Pulmonary artery endothelial cell (primary cell): ENCODE results near the gene DEPP1. TPM values are rescaled to one million over a fixed set of nuclear protein-coding genes. Genes with fewer than 3 reads are reported as not detected.

ENCODE experiments used
- DNase-seq: peaks from one replicate; pipeline ENCODE4 v3.0.0-alpha.2; 2011; ENCODE audit warnings: low read depth, low spot score
- total RNA-seq: library from RNA; depleted of rRNA; stranded (reverse); fragments of >200 nt; gene quantifications from 2 replicates; pipeline ENCODE4 v1.2.3, GENCODE V29; 2014

Gene DEPP1
- total RNA-seq, 1 donor from 2014 or later, result 395 TPM

GRCh38 chr10:44955413-44956070 is 23.1 kb downstream of the DEPP1 start:
- DNase-seq, result no peak

GRCh38 chr10:44954962-44955361 is 23.6 kb downstream of the DEPP1 start:
- no peak for DNase-seq

- no peak for DNase-seq
Observed at GRCh38 chr10:44954042-44954441, 24.6 kb downstream of the DEPP1 start.

GRCh38 chr10:44952779-44953231 is 25.8 kb downstream of the DEPP1 start:
- DNase-seq, result no peak

- no peak for DNase-seq
Observed at GRCh38 chr10:44951576-44952226, 26.9 kb downstream of the DEPP1 start.

GRCh38 chr10:44950326-44951225 is 28.0 kb downstream of the DEPP1 start:
- no peak for DNase-seq

- DNase-seq, result no peak
Observed at GRCh38 chr10:44949915-44950314, 28.7 kb downstream of the DEPP1 start.

- DNase-seq, result no peak
Observed at GRCh38 chr10:44949127-44949802, 29.3 kb downstream of the DEPP1 start.

- DNase-seq, result no peak
Observed at GRCh38 chr10:44948642-44949041, 30.0 kb downstream of the DEPP1 start.

GRCh38 chr10:44947371-44948152 is 31.0 kb downstream of the DEPP1 start:
- no peak for DNase-seq

- no peak for DNase-seq
Observed at GRCh38 chr10:44946205-44946604, 32.4 kb downstream of the DEPP1 start.

- no peak for DNase-seq
Observed at GRCh38 chr10:44944354-44944753, 34.3 kb downstream of the DEPP1 start.

- DNase-seq, result no peak
Observed at GRCh38 chr10:44939691-44940401, 38.8 kb downstream of the DEPP1 start.

GRCh38 chr10:44938956-44939355 is 39.7 kb downstream of the DEPP1 start:
- no peak for DNase-seq

GRCh38 chr10:44937196-44938005 is 41.2 kb downstream of the DEPP1 start:
- no peak for DNase-seq

- DNase-seq, result no peak
Observed at GRCh38 chr10:44936314-44936975, 42.2 kb downstream of the DEPP1 start.

- DNase-seq, result no peak
Observed at GRCh38 chr10:44935966-44936295, 42.7 kb downstream of the DEPP1 start.

GRCh38 chr10:44935201-44935965 is 43.2 kb downstream of the DEPP1 start:
- DNase-seq, result no peak
